ENCODE data around the gene PLPP7. TPM values are rescaled to one million over a fixed set of nuclear protein-coding genes. Genes with fewer than 3 reads are reported as not detected.
"Not testable (repeated sequence)": the region's sequence is repeated elsewhere in the genome, so short reads cannot be mapped to it uniquely, and the experiment has no call there.

The PLPP7 gene
- total RNA-seq (2022): not detected in 2 replicates
- Bru-seq, nascent RNA: not detected
- not detected for BruChase-seq, experiment 1, labeled RNA remaining after a 6-hour chase
- not detected for BruChase-seq, experiment 2, labeled RNA remaining after a 2-hour chase
- long read RNA-seq: 0 reads

- CTCF ChIA-PET: interaction anchor here (0.6 to 0.7 kb wide), 2 partner anchors 105 to 112 kb away, joined by 3 to 4 read pairs; no protein-coding TSS in a partner anchor
- intact Hi-C loops (cut with micrococcal nuclease): no loop called here
- Mint-ChIP-seq H3K36me3 (ENCODE audit: insufficient read depth, unreplicated experiment) (no peaks in the 10 kb centered on the region), H3K27ac (ENCODE audit: low read depth, unreplicated experiment) (no peak within 1 kb of the TSS), H3K27me3 (ENCODE audit: insufficient read depth, unreplicated experiment) (no peaks in the 10 kb centered on the region), H3K4me3 (ENCODE audit: unreplicated experiment) (no peak within 1 kb of the TSS), H3K4me1 (ENCODE audit: insufficient read depth, unreplicated experiment) (no peaks in the 10 kb centered on the region), H3K9me3 (ENCODE audit: unreplicated experiment) (no peaks in the 10 kb centered on the region)
- BruUV-seq (replicated peaks): no TSS peak
- POLR2A ChIA-PET: interaction anchor here (0.5 kb wide), 2 partner anchors 33 to 234 kb away, joined by 3 to 4 read pairs; no protein-coding TSS in a partner anchor
- no peak for DNase-seq (ENCODE audit: unreplicated experiment)
- TF ChIP-seq, protein P1, sequence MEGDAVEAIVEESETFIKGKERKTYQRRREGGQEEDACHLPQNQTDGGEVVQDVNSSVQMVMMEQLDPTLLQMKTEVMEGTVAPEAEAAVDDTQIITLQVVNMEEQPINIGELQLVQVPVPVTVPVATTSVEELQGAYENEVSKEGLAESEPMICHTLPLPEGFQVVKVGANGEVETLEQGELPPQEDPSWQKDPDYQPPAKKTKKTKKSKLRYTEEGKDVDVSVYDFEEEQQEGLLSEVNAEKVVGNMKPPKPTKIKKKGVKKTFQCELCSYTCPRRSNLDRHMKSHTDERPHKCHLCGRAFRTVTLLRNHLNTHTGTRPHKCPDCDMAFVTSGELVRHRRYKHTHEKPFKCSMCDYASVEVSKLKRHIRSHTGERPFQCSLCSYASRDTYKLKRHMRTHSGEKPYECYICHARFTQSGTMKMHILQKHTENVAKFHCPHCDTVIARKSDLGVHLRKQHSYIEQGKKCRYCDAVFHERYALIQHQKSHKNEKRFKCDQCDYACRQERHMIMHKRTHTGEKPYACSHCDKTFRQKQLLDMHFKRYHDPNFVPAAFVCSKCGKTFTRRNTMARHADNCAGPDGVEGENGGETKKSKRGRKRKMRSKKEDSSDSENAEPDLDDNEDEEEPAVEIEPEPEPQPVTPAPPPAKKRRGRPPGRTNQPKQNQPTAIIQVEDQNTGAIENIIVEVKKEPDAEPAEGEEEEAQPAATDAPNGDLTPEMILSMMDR (IDR thresholded peaks at IDR 0.05; ENCODE audit: unreplicated experiment): no peak
Observed at GRCh38 chr9:131289301-131290035, at the start of gene PLPP7. TSS of gene PLPP7 (plus strand) at chr9:131289723. CDS start at chr9:131289998, 275 bp downstream.

DNA sequence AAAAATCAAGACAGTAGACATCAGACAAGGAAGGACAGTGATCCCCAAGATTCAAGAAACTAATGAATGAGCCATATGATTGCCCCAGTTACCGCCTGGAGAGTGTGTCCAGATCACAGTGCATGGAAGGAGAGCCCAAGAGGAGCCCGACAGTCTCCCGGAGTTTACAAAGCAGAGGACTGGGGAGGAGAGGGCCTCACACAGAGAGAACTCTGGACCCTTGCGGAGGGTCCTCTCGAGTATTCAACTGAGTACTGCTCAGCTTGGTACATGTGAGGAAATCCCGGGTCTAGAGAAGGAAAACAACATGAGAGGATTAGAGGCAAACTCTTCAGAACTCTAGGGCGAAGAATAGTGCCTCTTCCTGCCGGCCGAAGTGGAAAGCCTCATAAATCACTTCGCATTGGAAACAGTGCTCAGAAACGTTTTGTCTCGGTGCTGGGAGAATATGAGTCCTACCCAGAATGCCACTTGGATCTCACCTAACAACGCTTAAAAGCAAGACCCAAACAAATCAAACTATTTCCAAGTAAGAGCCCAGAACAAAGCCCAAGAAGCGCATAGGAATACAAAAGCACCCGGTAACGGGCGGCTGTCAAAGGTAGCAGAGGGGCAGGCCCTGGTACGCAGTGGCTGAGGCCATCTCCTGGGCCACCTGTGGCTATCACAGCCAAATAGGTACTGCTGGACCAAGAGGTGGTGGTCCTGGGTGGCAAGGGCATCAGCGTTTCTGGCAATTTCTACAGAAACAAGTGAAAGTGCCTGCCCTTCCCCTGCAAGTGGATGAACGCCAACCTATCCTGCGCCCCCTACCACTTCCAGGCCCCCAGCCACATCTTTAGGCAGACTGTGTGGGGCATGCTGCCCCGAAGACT lies 49.2 kb upstream of the PLPP7 start:
- TF ChIP-seq, protein P1 (IDR thresholded peaks at IDR 0.05; ENCODE audit: unreplicated experiment): no peak
- Mint-ChIP-seq H3K27ac (ENCODE audit: low read depth, unreplicated experiment) (no peak overlapping the region), H3K4me1 (ENCODE audit: insufficient read depth, unreplicated experiment) (no peaks in the 10 kb centered on the region), H3K4me3 (ENCODE audit: unreplicated experiment) (no peak overlapping the region), H3K36me3 (ENCODE audit: insufficient read depth, unreplicated experiment) (no peaks in the 10 kb centered on the region), H3K9me3 (ENCODE audit: unreplicated experiment) (no peaks in the 10 kb centered on the region), H3K27me3 (ENCODE audit: insufficient read depth, unreplicated experiment) (no peaks in the 10 kb centered on the region)
- DNase-seq (ENCODE audit: unreplicated experiment): no peak
- BruUV-seq (replicated peaks): no TSS peak
- intact Hi-C loops (cut with micrococcal nuclease): no loop called here
- CTCF ChIA-PET: no interaction called here
- POLR2A ChIA-PET: no interaction called here

DNA sequence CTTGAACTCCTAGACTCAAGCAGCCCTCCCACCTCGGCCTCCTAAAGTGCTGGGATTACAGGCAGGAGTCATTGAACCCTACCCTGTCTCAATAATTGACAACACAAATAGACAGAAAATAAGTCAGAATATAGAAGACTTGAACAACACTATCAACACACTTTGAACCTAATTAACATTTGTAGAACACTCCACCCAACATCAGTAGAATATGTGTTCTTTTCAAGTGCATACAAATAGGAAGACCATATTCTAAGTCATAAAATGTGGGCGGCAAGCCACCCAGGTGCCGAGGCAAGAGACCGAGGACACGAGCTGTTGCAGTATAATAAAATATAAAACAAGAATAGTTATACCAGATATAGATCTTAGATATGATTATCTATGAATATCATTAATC lies 45.2 kb upstream of the PLPP7 start:
- H3K27me3 Mint-ChIP-seq (ENCODE audit: insufficient read depth, unreplicated experiment); CTCF ChIA-PET; H3K36me3 Mint-ChIP-seq (ENCODE audit: insufficient read depth, unreplicated experiment); BruUV-seq (replicated peaks); H3K4me3 Mint-ChIP-seq (ENCODE audit: unreplicated experiment); H3K4me1 Mint-ChIP-seq (ENCODE audit: insufficient read depth, unreplicated experiment); intact Hi-C loops (cut with micrococcal nuclease); H3K9me3 Mint-ChIP-seq (ENCODE audit: unreplicated experiment); POLR2A ChIA-PET; DNase-seq (ENCODE audit: unreplicated experiment); H3K27ac Mint-ChIP-seq (ENCODE audit: low read depth, unreplicated experiment): not testable (repeated sequence)

GRCh38 chr9:131246618-131247017 lies 42.9 kb upstream of the PLPP7 start:
- intact Hi-C loops (cut with micrococcal nuclease): no loop called here
- ChIA-PET CTCF (no interaction called here), POLR2A (interaction anchor here (0.6 kb wide), 1 partner anchor 72 kb away, joined by 3 read pairs; no protein-coding TSS in a partner anchor)
- H3K9me3 Mint-ChIP-seq (ENCODE audit: unreplicated experiment): no peaks in the 10 kb centered on the region
- no peaks in the 10 kb centered on the region for H3K27me3 Mint-ChIP-seq (ENCODE audit: insufficient read depth, unreplicated experiment)
- no peak overlapping the region for H3K27ac Mint-ChIP-seq (ENCODE audit: low read depth, unreplicated experiment)
- H3K4me1 Mint-ChIP-seq (ENCODE audit: insufficient read depth, unreplicated experiment): no peaks in the 10 kb centered on the region
- TF ChIP-seq, protein P1 (IDR thresholded peaks at IDR 0.05; ENCODE audit: unreplicated experiment): no peak
- no peaks in the 10 kb centered on the region for H3K36me3 Mint-ChIP-seq (ENCODE audit: insufficient read depth, unreplicated experiment)
- H3K4me3 Mint-ChIP-seq (ENCODE audit: unreplicated experiment): no peak overlapping the region
- DNase-seq (ENCODE audit: unreplicated experiment): no peak
- BruUV-seq (replicated peaks): no TSS peak
